SIG-M5 (cell line): Measurements from ENCODE around the gene RGS3.

Experiments
- DNase-seq: peaks from one replicate; lab custom pipeline; 2025; lab: John Stamatoyannopoulos, UW

The RGS3 gene

GRCh38 chr9:113587471-113588031 lies 124.0 kb downstream of the RGS3 start:
- no peak for DNase-seq

- DNase-seq: no peak
These were observed 124.8 kb downstream of the RGS3 start for GRCh38 chr9:113588242-113588810.

- DNase-seq: no peak
These were observed 125.4 kb downstream of the RGS3 start for GRCh38 chr9:113588936-113589335.

- DNase-seq: no peak
These were observed 125.9 kb downstream of the RGS3 start for GRCh38 chr9:113589407-113589806.

- DNase-seq: no peak
These were observed 126.4 kb downstream of the RGS3 start for GRCh38 chr9:113589890-113590289.

GRCh38 chr9:113590389-113590788 lies 126.9 kb downstream of the RGS3 start:
- DNase-seq: no peak

- DNase-seq: no peak
These were observed 127.7 kb downstream of the RGS3 start for GRCh38 chr9:113590991-113591898.

- no peak for DNase-seq
These were observed 128.5 kb downstream of the RGS3 start for GRCh38 chr9:113591899-113592625.

GRCh38 chr9:113592876-113593575 lies 129.5 kb downstream of the RGS3 start:
- no peak for DNase-seq

GRCh38 chr9:113593682-113594281 lies 130.3 kb downstream of the RGS3 start:
- DNase-seq: no peak

- no peak for DNase-seq
These were observed 131.2 kb downstream of the RGS3 start for GRCh38 chr9:113594484-113595299.

GRCh38 chr9:113596616-113597320 lies 133.2 kb downstream of the RGS3 start:
- no peak for DNase-seq

GRCh38 chr9:113597390-113598241 lies 134.1 kb downstream of the RGS3 start:
- DNase-seq: no peak

- DNase-seq: no peak
These were observed 134.9 kb downstream of the RGS3 start for GRCh38 chr9:113598451-113598850.

GRCh38 chr9:113598883-113599282 lies 135.4 kb downstream of the RGS3 start:
- DNase-seq: no peak

GRCh38 chr9:113599646-113600022 lies 136.1 kb downstream of the RGS3 start:
- no peak for DNase-seq

- no peak for DNase-seq
These were observed 136.7 kb downstream of the RGS3 start for GRCh38 chr9:113600023-113600823.
